GM12801 (cell line): ENCODE measurements around the gene RCAN2.

Experiments
- TF ChIP-seq, protein P1 (sequence below): IDR thresholded peaks from one replicate; pipeline ENCODE4 v1.5.1; 2011; ENCODE audit warnings: control low read depth; ENCODE audit not compliant: insufficient read length; ENCODE audit errors: extremely low read depth

The RCAN2 gene

DNA sequence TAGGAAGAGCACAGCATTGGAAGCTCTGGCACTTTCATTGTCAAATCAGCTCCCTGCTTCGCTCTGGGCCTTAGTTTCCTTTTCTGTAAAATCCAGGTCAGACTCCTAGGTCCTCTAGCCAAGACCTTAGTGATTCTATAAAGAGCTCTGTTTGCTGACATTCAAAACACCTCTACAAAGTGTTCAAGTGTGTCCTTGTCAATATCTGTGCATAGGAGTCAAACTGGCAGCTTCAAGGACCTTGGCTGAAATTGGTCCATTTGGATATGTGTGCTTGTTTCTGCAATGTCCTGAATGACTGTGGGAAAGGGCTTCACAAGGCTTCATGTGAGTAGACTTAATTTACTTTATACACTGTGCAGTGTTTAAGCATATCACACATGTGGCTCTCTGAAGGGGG lies 246.6 kb downstream of the RCAN2 start:
- TF ChIP-seq, protein P1, sequence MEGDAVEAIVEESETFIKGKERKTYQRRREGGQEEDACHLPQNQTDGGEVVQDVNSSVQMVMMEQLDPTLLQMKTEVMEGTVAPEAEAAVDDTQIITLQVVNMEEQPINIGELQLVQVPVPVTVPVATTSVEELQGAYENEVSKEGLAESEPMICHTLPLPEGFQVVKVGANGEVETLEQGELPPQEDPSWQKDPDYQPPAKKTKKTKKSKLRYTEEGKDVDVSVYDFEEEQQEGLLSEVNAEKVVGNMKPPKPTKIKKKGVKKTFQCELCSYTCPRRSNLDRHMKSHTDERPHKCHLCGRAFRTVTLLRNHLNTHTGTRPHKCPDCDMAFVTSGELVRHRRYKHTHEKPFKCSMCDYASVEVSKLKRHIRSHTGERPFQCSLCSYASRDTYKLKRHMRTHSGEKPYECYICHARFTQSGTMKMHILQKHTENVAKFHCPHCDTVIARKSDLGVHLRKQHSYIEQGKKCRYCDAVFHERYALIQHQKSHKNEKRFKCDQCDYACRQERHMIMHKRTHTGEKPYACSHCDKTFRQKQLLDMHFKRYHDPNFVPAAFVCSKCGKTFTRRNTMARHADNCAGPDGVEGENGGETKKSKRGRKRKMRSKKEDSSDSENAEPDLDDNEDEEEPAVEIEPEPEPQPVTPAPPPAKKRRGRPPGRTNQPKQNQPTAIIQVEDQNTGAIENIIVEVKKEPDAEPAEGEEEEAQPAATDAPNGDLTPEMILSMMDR, result no peak

DNA sequence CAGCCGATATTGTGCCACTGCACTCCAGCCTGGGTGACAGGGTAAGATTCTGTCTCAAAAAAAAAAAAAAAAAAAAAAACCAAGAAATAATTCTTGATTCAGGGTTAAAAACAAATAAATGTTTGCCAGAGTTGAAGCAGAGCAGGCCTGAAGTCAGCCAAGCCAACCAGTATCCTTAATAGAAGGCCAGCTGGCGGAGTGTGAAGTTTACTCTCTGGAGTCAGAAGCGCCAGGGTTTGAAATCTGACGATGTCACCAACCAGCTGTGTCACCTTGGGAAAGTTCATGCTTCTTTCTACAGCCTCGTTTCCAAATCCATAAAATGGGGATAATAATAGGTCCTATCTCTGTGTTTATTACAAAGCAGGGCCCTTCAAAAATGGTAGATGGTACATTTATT lies 247.5 kb downstream of the RCAN2 start:
- TF ChIP-seq, protein P1, result no peak

DNA sequence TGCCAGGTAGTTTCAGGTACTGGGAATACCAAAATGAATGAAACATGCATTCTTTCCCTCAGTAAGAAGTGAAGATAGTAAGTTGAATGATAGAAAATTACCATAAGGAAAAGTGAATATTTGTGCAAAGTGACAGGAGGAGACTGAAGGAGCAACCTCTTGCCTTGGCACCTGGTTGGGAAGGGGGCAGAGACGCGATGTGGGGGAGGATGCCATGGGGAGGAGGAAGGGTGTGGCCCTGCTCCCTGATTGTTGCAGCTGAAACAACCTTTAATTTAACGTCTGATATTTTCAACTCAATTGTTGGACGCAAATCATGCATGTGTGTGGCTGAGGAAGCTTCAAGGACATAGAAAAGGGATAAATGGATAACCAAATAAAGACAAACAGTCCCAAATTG lies 248.3 kb downstream of the RCAN2 start:
- TF ChIP-seq, protein P1, result no peak

- TF ChIP-seq, protein P1, result no peak
Observed at GRCh38 chr6:46240866-46241565, 250.2 kb downstream of the RCAN2 start.

DNA sequence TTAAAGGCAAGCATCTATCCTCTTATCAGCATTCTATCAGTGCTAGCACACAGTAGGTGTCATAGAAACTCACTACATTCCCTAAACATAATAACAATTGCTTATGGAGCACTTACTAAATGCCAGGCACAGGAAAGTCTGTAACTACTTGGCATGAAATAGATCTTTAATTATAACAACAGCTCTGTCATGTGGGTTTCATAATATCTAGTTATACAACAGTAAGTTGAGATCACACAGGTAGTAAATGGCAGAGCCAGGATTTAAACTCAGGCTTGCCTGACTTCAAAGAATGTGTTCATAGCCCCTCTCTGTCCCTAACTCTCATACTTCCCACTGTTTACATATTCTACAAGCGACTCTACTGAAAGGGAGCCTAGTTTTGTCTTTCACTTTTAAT lies 254.5 kb downstream of the RCAN2 start:
- TF ChIP-seq, protein P1, result no peak

DNA sequence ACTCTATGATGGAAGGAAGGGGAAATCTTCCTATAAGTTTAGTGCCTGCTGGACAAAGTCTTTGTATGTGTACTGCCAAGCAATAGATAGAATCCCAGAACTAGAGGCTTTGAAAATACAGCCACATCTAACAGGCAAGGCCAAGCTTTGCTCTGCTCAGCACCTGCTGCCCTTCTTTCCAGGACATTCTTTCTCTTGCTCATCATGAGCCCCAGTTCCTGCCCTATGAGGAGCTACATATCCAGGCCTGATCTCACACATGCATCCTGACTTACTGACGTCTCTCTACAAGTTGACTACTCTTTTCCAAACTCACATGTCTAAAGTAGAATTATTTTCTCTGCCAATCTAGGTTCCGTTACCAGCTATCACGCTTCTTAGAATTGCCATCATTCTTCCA lies 256.0 kb downstream of the RCAN2 start:
- TF ChIP-seq, protein P1, result no peak

- TF ChIP-seq, protein P1, result no peak
Observed at GRCh38 chr6:46234700-46235099, 256.5 kb downstream of the RCAN2 start.
